NCI-H2227 treated with DMSO at 0.1 percent for 48 hours (cell line): ENCODE results near the gene CERK.

Experiments used
- DNase-seq: peaks from one replicate; lab custom pipeline; 2025; lab: John Stamatoyannopoulos, UW

The CERK gene

DNA sequence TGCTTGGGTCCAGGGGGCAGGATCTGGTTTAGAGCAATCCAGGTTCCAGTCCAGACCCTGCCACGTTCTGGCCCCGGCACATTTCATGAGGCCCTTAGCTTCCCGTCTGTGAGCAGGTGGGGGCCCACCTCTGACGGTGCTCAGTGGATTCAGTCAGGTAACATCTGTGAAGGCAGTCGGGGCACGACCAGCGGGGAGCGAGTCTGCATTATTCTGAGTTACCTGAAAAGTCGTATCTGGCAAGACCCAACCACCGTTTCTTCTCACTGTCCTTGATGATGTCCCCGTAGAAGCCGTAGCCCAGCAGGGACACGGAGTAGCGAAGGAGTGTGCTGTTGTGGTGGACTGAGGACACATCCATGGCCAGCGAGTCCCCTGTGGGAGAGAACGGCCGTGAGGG is 39.0 kb downstream of the CERK start:
- no peak for DNase-seq

DNA sequence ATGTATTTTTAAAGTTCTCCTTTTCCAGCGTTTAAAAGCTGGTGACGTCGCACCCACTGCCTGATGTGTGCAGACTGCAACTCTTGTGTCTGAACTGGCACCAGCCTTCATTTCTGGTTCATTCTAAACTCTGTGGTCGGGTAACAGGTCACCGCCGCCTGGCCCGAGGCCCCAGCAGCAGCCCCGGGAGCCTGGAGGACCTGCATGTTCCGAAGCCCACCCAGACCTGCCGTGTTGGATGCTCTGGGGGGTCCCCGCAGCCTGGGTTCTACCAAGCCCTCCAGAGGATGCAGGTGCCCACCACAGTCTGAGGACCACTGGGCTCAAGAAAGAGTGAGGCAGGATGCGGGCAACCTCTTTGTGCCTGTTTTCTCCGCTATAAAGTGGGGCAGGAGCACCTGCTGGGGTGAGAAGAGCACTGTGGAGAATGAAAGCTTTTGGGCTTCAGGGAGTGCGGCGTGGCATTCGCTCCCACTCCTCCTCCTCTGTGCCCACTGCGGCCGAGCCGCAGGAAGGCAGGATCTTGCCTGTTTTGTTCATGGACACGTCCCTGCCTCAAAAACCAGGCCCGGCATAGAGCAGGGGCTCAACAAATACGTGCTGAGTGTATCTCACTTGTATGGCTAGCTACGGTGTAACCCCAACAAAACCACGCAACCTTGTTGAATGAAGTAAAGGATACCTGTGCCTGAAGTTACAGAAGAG is 40.1 kb downstream of the CERK start:
- no peak for DNase-seq

DNA sequence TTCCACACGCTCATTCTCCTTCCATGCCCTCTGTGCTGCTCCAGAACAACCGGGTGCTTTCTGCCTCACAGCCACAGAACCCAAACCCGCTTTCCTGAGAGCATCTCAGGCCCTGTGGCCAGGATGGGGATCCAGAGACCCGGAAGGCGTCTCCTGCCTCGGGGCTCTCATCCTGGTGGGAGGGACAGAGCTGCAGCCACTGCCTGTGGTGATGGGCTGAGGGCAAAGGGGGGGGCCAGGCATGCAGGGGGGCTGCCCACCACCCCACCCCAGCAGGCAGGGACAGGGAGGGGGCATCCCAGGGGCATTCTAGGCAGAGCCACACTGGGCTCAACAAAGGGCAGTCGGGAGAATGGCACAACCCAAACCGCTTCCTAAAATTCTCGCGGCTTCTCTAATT is 41.4 kb downstream of the CERK start:
- DNase-seq = no peak

DNA sequence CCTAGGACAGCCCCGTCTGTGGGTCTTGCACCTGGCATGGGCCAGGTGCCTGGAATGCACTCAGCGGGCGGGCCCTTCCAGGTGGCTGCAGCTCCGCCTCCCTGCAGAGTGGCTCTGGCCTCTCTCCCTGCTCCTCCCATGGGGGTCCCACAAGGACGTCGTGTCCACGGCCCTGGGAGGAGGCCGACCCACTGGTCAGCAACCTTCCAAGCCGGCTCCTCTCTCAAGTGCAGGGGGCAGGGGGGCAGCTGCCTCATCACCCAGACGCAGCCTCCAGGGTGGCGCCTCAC is 41.9 kb downstream of the CERK start:
- DNase-seq = no peak

DNA sequence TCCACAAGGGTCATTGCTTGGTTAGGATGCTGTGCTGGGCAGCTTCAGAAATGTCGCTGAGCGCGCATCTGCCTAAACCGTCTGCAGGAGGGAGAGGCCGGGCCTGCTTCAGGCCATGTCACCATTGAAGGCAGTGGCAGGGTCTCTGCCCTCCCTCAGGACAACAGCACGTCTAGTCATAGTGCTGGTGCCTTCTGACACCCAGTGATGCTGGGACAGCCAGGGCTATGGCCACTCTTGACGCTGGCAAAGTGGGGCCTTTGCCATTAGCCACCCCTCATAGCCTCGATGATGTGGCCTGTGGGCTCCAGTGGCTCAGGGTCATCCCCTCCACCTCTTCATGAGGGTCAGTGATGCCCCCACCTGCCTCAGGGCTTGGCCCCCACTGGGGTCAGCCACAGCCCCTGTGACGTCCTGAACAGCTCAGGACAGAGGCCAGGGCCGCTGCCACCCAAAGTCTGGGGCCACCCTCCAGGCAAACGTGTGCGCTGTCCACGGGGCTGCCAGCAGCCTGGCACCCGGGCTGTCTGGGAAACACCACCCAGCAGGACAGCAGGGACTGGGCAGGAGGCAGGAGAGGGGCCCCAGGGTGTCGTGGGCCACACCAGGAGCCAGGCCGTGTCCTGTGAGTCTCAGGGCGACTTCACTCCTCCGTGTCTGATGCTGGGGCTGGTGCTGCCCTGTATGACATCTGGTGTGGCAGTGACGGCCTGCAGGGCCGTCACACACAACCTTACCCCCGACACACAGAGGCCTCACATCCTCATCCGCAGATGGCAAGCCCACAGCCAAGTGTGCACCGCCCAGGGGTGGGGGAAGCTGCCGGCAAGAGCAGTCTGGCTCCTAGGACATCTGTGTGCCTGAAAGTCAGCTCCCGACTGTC is 42.5 kb downstream of the CERK start:
- DNase-seq = no peak

DNA sequence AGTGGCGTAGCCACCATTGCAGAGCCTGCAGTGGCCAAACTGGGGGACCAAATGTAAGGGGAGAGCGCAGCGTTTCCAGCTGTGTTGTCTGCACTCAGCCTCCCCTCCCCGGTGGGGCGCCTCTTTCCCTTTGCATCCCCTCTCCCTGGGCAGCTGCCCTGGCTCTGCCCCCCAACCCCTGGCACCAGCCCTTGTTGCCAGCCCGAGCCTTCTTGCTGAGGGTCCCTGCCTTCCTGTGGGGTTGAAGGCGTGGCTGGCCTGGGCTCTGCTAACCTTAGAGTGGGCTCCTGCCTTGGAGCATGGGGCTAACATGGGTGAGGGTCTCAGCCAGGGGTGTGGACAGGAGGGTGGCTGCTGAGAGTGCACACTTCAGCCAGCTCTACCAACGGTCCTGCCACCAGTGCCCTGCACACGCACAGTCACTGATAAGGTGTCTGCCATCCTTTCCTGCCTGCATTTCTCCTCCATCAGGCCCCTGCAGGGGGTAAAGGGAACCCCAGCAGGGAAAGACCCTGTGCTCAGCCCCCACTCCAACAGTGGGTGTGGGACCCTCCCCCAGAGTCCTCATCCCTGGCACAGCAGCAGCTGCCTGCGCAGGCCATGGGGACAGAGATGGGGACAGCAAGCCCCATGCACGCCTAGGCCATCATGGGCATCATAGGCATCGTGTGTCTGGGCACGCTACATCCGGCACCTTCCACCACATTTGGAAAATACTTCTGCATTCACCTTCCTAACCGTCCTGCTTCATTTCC is 43.5 kb downstream of the CERK start:
- DNase-seq = no peak

DNA sequence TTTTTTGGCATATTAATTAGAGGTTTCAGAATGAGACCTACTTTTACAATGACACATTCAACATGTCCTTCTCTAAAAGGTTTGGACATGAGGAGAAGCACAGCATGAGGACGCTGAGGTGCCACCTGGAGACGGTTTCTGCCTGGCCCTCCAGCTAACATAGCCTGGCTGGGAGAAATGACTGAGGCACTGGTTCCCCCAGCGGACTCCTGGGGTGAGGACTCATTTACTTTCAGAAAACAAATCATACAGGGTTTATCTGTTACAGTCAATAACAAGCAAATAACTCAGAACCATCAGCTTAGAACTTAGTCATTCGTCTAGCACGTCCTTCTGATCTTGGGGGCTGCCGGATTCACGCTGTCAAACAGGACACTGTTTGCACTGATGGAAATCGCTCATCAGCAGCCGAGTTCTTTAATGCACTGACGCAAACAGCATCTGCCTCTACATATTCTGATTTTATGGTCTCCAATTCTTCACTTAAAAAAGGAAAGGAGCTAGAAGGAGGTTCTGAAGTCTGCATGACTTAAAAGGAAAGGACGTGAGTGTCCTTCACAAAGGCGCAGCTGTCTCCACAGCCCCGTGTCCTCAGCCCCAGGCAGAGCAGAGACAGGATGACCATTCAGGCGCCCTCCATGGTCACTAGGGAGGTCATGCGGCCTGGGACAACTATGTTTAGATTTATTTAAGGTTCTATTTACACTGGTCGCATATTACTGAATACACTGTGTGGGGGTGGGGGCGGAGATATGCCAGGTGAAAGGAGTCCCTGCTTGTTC is 44.2 kb downstream of the CERK start:
- DNase-seq = no peak

DNA sequence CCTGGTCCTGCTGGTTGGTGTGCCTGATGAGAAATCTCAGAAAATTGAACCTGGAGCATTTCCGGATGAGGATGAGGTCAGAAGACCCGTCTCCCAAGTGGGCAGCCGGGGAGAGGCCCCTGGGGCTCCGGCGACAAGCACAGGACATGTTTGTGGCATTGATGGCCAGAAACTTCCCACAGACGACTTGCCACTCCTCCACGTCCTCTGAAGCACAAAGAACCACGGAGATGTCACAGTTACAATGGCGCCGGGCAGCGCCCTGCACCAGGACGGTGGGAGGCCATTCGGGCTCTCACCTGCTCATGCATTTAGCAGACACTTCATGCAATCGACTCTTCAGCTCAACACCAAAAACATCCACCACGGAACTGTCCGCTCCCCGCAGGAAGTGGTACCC is 46.5 kb downstream of the CERK start:
- no peak for DNase-seq

DNA sequence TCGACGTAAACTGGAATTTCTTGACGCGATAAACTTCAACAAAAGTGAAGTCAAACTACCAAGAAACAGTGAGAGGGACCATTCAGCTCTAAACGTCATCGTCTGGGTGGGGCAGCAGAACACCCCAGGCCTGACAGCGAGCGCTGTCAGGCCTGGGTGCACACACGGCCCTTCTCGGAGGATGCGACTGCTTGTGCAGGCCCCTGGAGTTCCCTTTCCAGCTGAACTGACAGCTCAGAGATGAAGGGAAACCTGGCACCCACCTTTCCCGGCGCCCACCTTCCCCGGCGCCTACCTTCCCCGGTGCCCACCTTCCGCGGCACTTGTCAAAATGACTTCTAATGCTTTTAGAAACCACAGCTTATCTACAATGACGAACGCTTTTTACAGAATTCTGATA is 47.9 kb downstream of the CERK start:
- no peak for DNase-seq

DNA sequence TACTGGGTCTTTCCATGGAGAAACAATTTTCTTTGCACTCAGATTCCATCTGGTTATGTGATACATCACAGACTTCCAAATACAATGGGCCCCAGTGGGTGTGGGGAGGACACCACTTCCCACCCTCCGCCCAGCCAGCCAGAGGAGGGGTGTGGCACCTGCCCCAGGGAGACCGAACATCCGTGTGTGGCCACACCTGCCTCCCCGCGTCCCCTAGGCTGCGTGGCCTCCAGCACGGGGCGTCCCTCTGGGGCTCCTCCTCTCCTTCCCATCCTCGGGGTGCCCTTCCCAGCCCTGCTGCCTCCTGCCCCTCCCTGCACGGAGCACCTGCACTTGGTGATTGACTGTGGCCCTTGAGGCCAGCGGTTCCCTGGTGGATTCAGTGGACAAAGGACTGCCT is 49.1 kb downstream of the CERK start:
- no peak for DNase-seq

DNA sequence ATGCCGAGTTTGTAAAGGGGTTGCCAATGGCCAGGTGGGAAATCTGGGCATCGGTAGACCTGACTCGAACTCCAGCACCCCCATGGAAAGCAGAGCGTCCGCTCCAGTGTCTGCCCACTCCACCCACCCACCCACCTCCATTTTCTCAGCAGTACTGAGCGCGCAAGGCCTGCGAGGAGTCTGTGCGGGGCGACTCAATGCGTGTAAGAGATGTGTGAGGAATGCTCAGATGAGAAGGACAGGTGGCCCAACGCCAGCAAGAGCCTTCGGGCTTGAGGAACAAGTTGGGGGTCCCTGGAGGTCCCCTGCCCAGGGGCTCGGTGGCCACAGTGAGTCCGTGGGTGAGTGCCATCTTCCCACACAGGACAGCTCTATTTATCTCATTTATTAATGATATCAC is 50.6 kb downstream of the CERK start:
- no peak for DNase-seq

DNA sequence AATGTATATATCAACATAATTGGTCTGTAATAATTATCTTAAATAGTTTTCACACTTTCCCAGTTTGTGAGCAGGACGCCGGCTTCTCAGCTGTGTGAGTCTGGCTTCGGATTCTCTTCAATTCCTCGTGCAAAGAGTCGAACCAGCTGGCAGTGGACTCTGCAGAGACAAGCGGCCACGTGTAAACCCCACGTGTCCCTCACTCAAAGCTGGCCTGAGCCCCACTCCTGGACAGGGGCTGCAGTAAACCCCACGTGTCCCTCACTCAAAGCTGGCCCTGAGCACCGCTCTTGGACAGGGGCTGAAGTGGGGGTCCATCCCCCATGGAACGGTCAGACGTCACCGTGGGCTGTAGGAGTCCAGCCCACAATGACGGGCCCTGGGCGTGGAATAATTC is 51.0 kb downstream of the CERK start:
- DNase-seq = no peak

DNA sequence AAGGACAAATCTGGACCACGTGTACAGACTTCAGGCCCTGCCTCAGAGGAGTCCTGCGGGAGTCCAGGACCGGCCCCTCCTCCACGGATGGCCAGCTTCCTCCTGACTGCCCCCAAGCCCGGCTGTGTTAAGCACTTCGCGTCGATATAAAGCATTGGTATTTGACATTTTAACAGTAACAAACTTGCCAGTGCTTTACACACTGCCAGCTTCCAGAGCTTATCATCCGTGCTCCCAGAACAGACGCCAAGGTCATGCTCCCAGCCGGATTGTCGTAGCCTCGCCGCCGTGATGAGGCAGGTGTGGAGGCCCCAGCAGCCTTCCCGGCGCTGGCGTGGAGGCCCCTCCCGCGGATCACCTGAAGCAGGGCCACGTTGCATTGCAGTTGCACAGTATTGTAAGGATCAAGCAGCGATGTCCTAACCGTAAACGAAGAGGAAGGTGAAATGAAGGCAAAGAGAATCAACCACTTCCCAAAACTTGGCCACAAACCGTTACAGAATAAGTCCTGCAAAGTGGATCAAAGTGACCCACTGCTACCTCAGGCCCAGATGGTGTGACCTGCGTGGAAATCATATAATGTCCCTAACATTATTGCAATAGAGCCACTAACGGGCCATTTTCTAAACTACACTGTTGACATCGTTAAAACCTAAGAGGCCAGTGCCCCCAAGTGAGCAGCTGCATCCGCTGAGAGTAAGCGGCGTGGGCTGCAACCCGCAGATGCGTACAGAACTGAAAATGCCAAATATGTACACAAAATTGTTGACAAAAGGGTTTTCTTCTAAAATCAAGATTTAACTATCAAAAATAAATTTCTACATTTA is 51.6 kb downstream of the CERK start:
- DNase-seq = no peak

DNA sequence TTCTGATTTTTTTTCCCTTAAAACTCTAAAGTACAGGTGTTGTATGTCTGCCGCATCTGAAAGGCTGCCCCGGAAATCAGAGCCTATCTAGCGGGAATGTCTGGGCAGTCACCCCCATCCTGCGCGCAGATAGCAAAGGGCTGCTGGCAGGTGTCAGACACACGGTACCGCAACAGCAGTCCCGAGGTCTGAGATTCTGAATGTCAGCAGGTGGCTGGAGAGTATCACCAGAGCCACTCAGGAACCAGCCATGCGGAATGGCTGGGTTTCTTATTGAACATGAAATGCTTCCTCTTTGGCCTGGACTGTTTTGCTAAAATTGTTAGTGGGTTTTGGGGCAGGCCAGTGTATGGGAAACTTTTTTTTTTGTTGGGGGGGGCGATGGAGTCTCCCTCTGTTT is 53.3 kb downstream of the CERK start:
- no peak for DNase-seq

DNA sequence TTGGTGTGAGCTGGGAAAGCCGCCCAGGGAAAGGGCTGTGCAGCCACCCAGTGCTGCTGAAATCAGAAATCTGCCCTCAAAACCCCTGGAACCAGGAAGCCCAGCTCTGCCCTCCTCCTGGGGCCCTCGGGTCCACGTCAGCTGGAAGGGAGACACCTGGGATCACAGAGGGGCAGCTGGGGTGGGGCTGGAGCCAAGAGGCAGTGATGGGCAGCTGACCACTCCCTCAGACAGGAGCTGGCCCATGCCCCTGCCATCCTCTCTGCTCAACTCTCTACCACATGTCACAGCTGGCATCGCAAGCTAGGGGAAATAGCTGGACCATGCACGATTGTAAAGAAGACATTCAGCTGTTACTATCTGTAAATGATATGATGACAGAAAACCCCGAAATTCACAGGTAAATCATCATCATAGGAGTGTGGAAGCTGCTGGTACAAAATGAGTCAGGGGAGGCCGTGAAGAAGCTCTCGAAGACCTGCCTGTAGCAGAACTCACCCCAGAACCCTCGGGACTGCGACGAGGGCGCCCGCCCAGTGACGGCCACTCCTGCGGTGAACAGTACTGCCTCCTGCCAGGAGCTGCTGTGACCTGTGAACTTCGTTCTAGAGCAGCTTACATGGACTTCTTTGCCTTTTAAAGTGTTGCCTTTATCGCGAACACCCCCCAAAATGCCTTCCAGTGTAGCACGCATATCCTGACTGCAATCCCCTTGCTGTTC is 55.9 kb downstream of the CERK start:
- DNase-seq = no peak

DNA sequence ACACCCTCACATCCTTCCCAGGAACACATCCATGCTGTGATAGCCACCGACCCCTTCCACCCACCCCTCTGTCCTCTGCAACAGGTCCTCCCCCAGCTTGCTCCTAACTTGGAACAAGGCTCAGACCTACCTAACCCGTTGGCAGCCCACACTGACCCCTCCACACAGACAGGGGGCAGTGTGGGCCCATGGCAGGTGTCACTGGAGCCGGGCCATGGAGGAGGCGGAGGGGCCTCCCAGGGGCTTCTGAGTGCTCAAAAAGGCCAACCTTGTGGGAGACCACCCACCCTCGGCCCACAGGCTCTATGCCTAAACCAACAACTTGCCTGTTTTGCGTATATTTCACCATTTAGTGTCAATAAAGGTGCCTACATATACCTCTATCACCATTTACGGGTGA is 57.0 kb downstream of the CERK start:
- no peak for DNase-seq

DNA sequence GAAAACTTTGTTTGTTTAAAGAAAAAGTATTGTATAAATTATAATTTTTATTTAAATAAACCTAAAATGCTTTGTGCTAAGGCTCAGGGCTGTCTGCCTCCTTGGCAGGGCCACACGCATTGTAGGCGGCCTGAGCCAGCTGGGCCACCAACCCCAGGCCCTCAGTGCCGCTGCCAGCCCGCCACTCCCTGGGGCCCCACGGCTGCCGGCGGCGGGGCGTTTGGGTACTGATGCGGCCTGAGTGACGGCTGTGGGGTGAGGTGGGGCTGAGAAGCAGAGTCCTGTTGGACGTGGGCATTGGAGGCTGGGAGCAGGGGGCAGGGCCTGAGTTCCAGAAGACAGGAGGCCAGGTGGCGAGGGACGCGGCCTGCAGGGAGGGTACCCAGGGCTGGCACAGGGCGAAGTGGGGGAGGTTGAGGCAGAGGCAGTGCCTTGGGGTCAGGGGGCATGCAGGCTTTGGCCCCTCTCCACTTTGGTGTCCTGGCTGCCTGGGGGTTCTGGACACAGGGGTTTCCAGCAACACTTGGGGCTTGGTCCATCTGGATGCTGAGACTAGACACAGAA is 58.3 kb downstream of the CERK start:
- DNase-seq = no peak

DNA sequence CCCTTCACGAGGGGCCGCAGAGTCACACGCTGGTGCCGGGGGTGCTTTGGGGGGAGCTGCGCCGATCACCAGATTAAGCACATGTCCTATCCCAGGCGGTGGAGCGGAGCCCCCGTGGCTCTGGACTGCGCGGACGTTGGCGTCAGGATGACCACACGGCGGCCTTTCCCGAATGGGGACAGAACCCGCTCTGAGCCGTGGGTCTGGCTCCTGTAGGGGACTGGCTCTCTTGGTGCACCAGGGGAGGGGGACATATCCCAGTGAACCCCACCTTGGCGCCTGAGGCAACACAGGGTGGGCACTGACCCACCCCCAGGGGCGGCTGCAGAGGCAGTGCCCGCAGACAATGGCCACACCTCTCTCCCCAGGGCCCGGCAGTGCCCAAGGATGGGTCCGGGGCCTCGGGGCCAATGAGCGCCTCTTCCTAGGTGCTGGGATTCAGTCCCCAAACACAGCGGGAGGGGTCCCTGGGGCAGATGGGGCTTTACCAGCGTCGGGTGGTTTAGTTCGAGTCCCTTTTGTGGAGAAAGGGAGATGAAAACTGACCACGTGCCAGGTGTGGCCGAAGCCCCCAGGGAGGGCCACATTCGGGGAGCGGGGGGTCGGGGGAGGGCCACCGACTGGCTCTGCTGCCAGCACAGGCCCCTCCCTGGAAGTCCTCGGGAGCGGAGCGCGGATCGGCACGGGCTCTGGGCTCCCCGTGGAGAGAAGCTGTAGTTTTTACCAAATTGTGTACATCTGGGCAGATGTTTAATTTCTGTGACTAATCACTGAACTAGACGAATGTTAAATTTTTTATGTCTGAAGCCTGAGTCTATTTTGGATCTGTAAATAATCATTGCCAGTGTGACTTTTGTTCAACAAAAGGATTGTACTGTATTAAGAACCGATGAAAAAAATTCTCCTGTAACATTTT is 59.0 kb downstream of the CERK start:
- no peak for DNase-seq

DNA sequence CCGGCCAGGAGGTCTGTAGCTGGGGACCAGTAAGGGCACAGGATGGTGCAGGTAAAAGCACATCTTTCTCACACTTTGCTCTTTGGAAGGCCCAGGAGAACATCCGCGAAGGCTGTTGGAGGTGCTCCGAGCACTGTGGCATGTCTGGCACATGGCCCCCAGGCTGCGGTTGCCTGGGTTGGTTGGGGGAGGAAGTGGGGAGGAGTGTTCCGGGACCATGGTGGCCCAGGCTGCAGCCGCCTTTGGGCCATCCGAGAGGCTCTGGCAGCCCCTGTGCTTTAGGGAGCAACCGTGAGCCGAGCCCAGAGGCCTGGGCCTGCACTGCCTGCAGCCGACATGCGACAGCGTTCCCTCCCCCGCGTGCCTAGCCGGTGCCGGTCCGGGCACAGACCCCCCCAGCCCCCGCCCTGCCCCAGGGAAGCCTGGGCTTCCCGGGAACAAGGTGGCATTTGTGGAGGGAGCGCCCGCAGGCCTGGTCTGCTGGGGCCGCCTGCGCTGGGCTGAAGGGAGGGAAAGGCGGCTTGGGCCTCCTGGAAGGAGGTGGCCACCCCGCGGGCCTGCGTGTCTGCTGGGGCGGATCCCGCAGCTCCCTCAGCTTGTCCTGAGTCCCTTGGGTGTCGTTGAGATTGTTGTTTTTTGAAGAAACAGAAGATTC is 59.9 kb downstream of the CERK start:
- no peak for DNase-seq
